HUES6 (cell line): ENCODE measurements around the gene DPP4.

Source experiments
- H3K27ac ChIP-seq: 2 replicates; pipeline ENCODE4 v1.7.0; 2013; ENCODE audit warnings: low read depth, mild to moderate bottlenecking, low read length, inconsistent platforms
- H3K27me3 ChIP-seq: 2 replicates; pipeline ENCODE4 v1.6.1; 2013; ENCODE audit warnings: low read length; ENCODE audit not compliant: control insufficient read depth, insufficient read depth
- H3K36me3 ChIP-seq: 2 replicates; pipeline ENCODE4 v1.6.1; 2013; ENCODE audit warnings: low read length; ENCODE audit not compliant: control insufficient read depth, insufficient read depth
- H3K4me1 ChIP-seq: 2 replicates; pipeline ENCODE4 v1.6.1; 2013; ENCODE audit warnings: low read length; ENCODE audit not compliant: control insufficient read depth, insufficient read depth
- H3K4me3 ChIP-seq: 2 replicates; pipeline ENCODE4 v1.5.1; 2013; ENCODE audit warnings: low read depth, low read length
- H3K9ac ChIP-seq: one replicate; pipeline ENCODE4 v1.6.1; 2013; ENCODE audit warnings: mild to moderate bottlenecking, low read length
- H3K9me3 ChIP-seq: 2 replicates; pipeline ENCODE4 v1.6.1; 2013; ENCODE audit warnings: low read depth, low read length; ENCODE audit not compliant: control insufficient read depth, insufficient read depth

DPP4 gene

GRCh38 chr2:162035981-162036380 is 38.0 kb downstream of the DPP4 start:
- Histone ChIP-seq H3K27me3 (no peaks in the 10 kb centered on the region), H3K27ac (no peak overlapping the region)

GRCh38 chr2:162030363-162031190 is 43.4 kb downstream of the DPP4 start:
- no peak overlapping the region for H3K9ac ChIP-seq
- no peaks in the 10 kb centered on the region for H3K9me3 ChIP-seq
- H3K4me1 ChIP-seq, result peaks cover 3% of the 10 kb centered on the region; the same call in 1 of the 2 replicates
- H3K36me3 ChIP-seq, result no peaks in the 10 kb centered on the region
- no peak overlapping the region for H3K4me3 ChIP-seq
- no peak overlapping the region for H3K27ac ChIP-seq
- no peaks in the 10 kb centered on the region for H3K27me3 ChIP-seq

More at GRCh38 chr2:162035981-162036380, 38.0 kb downstream of the DPP4 start:
- Histone ChIP-seq H3K9ac (no peak overlapping the region), H3K9me3 (no peaks in the 10 kb centered on the region), H3K4me3 (no peak overlapping the region), H3K36me3 (no peaks in the 10 kb centered on the region), H3K4me1 (peaks cover 22% of the 10 kb centered on the region)

GRCh38 chr2:162029287-162029901 is 44.6 kb downstream of the DPP4 start:
- Histone ChIP-seq H3K9ac (no peak overlapping the region), H3K9me3 (no peaks in the 10 kb centered on the region), H3K36me3 (no peaks in the 10 kb centered on the region), H3K27ac (no peak overlapping the region), H3K27me3 (no peaks in the 10 kb centered on the region), H3K4me1 (peaks cover 3% of the 10 kb centered on the region; the same call in 1 of the 2 replicates), H3K4me3 (no peak overlapping the region)

GRCh38 chr2:162028511-162028910 is 45.5 kb downstream of the DPP4 start:
- peaks cover 3% of the 10 kb centered on the region; the same call in 1 of the 2 replicates for H3K4me1 ChIP-seq
- no peak overlapping the region for H3K27ac ChIP-seq
- H3K36me3 ChIP-seq, result no peaks in the 10 kb centered on the region
- H3K9me3 ChIP-seq, result no peaks in the 10 kb centered on the region
- no peak overlapping the region for H3K9ac ChIP-seq
- H3K27me3 ChIP-seq, result no peaks in the 10 kb centered on the region
- H3K4me3 ChIP-seq, result no peak overlapping the region

GRCh38 chr2:162025121-162025911 is 48.7 kb downstream of the DPP4 start:
- Histone ChIP-seq H3K27me3 (no peaks in the 10 kb centered on the region), H3K9ac (no peak overlapping the region), H3K36me3 (no peaks in the 10 kb centered on the region), H3K4me1 (peaks cover 3% of the 10 kb centered on the region; the same call in 1 of the 2 replicates), H3K27ac (no peak overlapping the region), H3K4me3 (no peak overlapping the region), H3K9me3 (no peaks in the 10 kb centered on the region)

- Histone ChIP-seq H3K27me3 (no peaks in the 10 kb centered on the region), H3K9me3 (no peaks in the 10 kb centered on the region), H3K9ac (no peak overlapping the region), H3K4me3 (no peak overlapping the region), H3K36me3 (no peaks in the 10 kb centered on the region), H3K27ac (no peak overlapping the region), H3K4me1 (no peaks in the 10 kb centered on the region; the same call in 1 of the 2 replicates)
Observed at GRCh38 chr2:162022290-162022945, 51.6 kb downstream of the DPP4 start.

- Histone ChIP-seq H3K36me3 (no peaks in the 10 kb centered on the region), H3K4me1 (no peaks in the 10 kb centered on the region; the same call in 1 of the 2 replicates), H3K9me3 (no peaks in the 10 kb centered on the region), H3K27me3 (no peaks in the 10 kb centered on the region), H3K27ac (no peak overlapping the region), H3K9ac (no peak overlapping the region), H3K4me3 (no peak overlapping the region)
Observed at GRCh38 chr2:162021516-162022058, 52.4 kb downstream of the DPP4 start.

GRCh38 chr2:162018530-162018929 is 55.5 kb downstream of the DPP4 start:
- H3K36me3 ChIP-seq, result no peaks in the 10 kb centered on the region
- H3K9ac ChIP-seq, result no peak overlapping the region
- no peaks in the 10 kb centered on the region for H3K27me3 ChIP-seq
- no peak overlapping the region for H3K27ac ChIP-seq
- no peaks in the 10 kb centered on the region for H3K9me3 ChIP-seq
- no peaks in the 10 kb centered on the region; the same call in 1 of the 2 replicates for H3K4me1 ChIP-seq
- H3K4me3 ChIP-seq, result no peak overlapping the region

- Histone ChIP-seq H3K27me3 (no peaks in the 10 kb centered on the region), H3K4me3 (no peak overlapping the region), H3K4me1 (no peaks in the 10 kb centered on the region; the same call in 1 of the 2 replicates), H3K27ac (no peak overlapping the region), H3K9ac (no peak overlapping the region), H3K36me3 (no peaks in the 10 kb centered on the region), H3K9me3 (no peaks in the 10 kb centered on the region)
Observed at GRCh38 chr2:162017233-162017632, 56.8 kb downstream of the DPP4 start.

GRCh38 chr2:162016080-162016479 is 57.9 kb downstream of the DPP4 start:
- Histone ChIP-seq H3K4me3 (no peak overlapping the region), H3K27me3 (no peaks in the 10 kb centered on the region), H3K27ac (no peak overlapping the region), H3K36me3 (no peaks in the 10 kb centered on the region), H3K4me1 (no peaks in the 10 kb centered on the region; the same call in 1 of the 2 replicates), H3K9me3 (no peaks in the 10 kb centered on the region), H3K9ac (no peak overlapping the region)
